SK-N-SH (cell line): Measurements from ENCODE around the gene CREB5. TPM values are rescaled to one million over a fixed set of nuclear protein-coding genes. Genes with fewer than 3 reads are reported as not detected.
A peak's percentile ranks its signal among the peaks of the same experiment; 100 is the strongest.

Source experiments
- CTCF ChIA-PET: fragments of 300-600, 350-600 bp; formaldehyde crosslinking; extraction: SDS; loops from one replicate; lab custom pipeline; 2021; lab: Yijun Ruan, JAX
- POLR2A ChIA-PET: fragments of 350-600 bp; sonication (Branson Sonifier 250); formaldehyde crosslinking; extraction: SDS; loops from one replicate; lab custom pipeline; 2020; ENCODE audit warnings: antibody characterized with exemption, inconsistent platforms; lab: Yijun Ruan, JAX
- DNase-seq: peaks from one replicate; pipeline ENCODE4 v3.0.0; 2012
- H2AFZ ChIP-seq: fragments of 200-600 bp; sonication (generic); 2 replicates; pipeline ENCODE4 v1.8.1; 2016; ENCODE audit warnings: antibody characterized with exemption, mild to moderate bottlenecking, low read depth
- H3F3A ChIP-seq: fragments of 200-600 bp; sonication (generic); replicated peaks from 2 replicates; pipeline ENCODE3; 2016; ENCODE audit warnings: antibody characterized with exemption, mild to moderate bottlenecking; ENCODE audit not compliant: insufficient read depth
- H3K27ac ChIP-seq, 2 experiments: fragments of 200-500 bp in 1 of 2; fragments of 200-600 bp in 1 of 2; sonication (Bioruptor generic) in 1 of 2; sonication (generic), shearing (Covaris generic) in 1 of 2; 2 replicates each; pipeline versions ENCODE4 v1.5.1 to v1.6.1; 2014 to 2016; ENCODE audit warnings: low read depth in 2 of 2, inconsistent platforms in 1 of 2, low read length in 1 of 2, mild to moderate bottlenecking in 1 of 2, mixed read lengths in 1 of 2
- H3K27me3 ChIP-seq: fragments of 200-600 bp; sonication (generic), shearing (Covaris generic); 2 replicates; pipeline ENCODE4 v1.6.1; 2016; ENCODE audit warnings: mixed run types; ENCODE audit not compliant: insufficient read depth
- H3K36me3 ChIP-seq, 2 experiments: fragments of 200-500 bp in 1 of 2; fragments of 200-600 bp in 1 of 2; sonication (Bioruptor generic) in 1 of 2; sonication (generic) in 1 of 2; replicated peaks in 1 of 2; 2 replicates each; pipeline versions ENCODE3 to v1.5.1; 2014 to 2016; ENCODE audit warnings: low read length in 1 of 2, mild to moderate bottlenecking in 1 of 2; ENCODE audit not compliant: insufficient read depth in 2 of 2, control insufficient read depth in 1 of 2
- H3K4me1 ChIP-seq, 2 experiments: fragments of 200-500 bp in 1 of 2; fragments of 200-600 bp in 1 of 2; sonication (Bioruptor generic) in 1 of 2; sonication (generic), shearing (Covaris generic) in 1 of 2; 2 replicates each; pipeline versions ENCODE4 v1.5.1 to v1.6.1; 2014 to 2016; ENCODE audit warnings: low read depth in 1 of 2, low read length in 1 of 2, mixed run types in 1 of 2; ENCODE audit not compliant: insufficient read depth in 2 of 2, control insufficient read depth in 1 of 2
- H3K4me2 ChIP-seq: fragments of 200-600 bp; sonication (generic), shearing (Covaris generic); 2 replicates; pipeline ENCODE4 v1.6.1; 2017; ENCODE audit warnings: mixed run types
- H3K4me3 ChIP-seq, 2 experiments: fragments of 200-500 bp in 1 of 2; fragments of 200-600 bp in 1 of 2; sonication (Bioruptor generic) in 1 of 2; sonication (generic), shearing (Covaris generic) in 1 of 2; 2 replicates each; pipeline versions ENCODE4 v1.5.1 to v1.8.1; 2014 to 2016; ENCODE audit warnings: low read depth in 2 of 2, inconsistent platforms in 1 of 2, low read length in 1 of 2, mild to moderate bottlenecking in 1 of 2, mixed read lengths in 1 of 2, moderate library complexity in 1 of 2
- H3K79me2 ChIP-seq: fragments of 200-600 bp; sonication (generic); 2 replicates; pipeline ENCODE4 v1.8.1; 2017; ENCODE audit warnings: mild to moderate bottlenecking; ENCODE audit not compliant: insufficient read depth
- H3K9ac ChIP-seq: fragments of 200-600 bp; sonication (generic); 2 replicates; pipeline ENCODE4 v1.6.1; 2017; ENCODE audit warnings: mixed run types
- H3K9me2 ChIP-seq: fragments of 200-600 bp; sonication (generic); 2 replicates; pipeline ENCODE4 v1.6.1; 2017; ENCODE audit warnings: mixed run types
- H3K9me3 ChIP-seq: fragments of 200-600 bp; sonication (generic); 2 replicates; pipeline ENCODE4 v1.6.1; 2017; ENCODE audit warnings: mixed run types, mild to moderate bottlenecking, moderate library complexity
- H4K20me1 ChIP-seq: fragments of 200-600 bp; sonication (generic); 2 replicates; pipeline ENCODE4 v1.6.1; 2017; ENCODE audit warnings: mild to moderate bottlenecking, mixed run types; ENCODE audit not compliant: insufficient read depth
- EP300 ChIP-seq, 2 experiments: IDR thresholded peaks; 2 replicates each; pipeline versions ENCODE4 v1.4.0 to v1.6.1; 2012; ENCODE audit warnings: borderline replicate concordance in 1 of 2, low read depth in 1 of 2, low read length in 1 of 2
- FOXM1 ChIP-seq: IDR thresholded peaks from 2 replicates; pipeline ENCODE4 v1.4.0; 2012; ENCODE audit warnings: low read depth, mild to moderate bottlenecking
- GATA2 ChIP-seq: sonication (generic); formaldehyde crosslinking; IDR thresholded peaks from 2 replicates; pipeline ENCODE4 v1.5.0; 2020; ENCODE audit warnings: mild to moderate bottlenecking, missing genetic modification reagents
- MAX ChIP-seq: IDR thresholded peaks from 2 replicates; pipeline ENCODE4 v1.4.0; 2012; ENCODE audit warnings: low read depth
- MEF2A ChIP-seq: IDR thresholded peaks from 2 replicates; pipeline ENCODE4 v1.4.0; 2012; ENCODE audit warnings: low read depth, borderline replicate concordance
- MXI1 ChIP-seq: IDR thresholded peaks from 2 replicates; pipeline ENCODE4 v1.6.1; 2012; ENCODE audit warnings: mild to moderate bottlenecking, low read depth, low read length, improper control_type of control experiment
- NRF1 ChIP-seq: IDR thresholded peaks from 2 replicates; pipeline ENCODE4 v1.6.1; 2012; ENCODE audit warnings: low read depth, mild to moderate bottlenecking, low read length
- RCOR1 ChIP-seq: fragments of 150-350 bp; IDR thresholded peaks from 2 replicates; pipeline ENCODE4 v1.6.1; 2017; ENCODE audit warnings: antibody characterized with exemption, low read length
- RXRA ChIP-seq: IDR thresholded peaks from 2 replicates; pipeline ENCODE4 v1.4.0; 2012; ENCODE audit warnings: low read depth, mild to moderate bottlenecking, borderline replicate concordance
- SMC3 ChIP-seq: IDR thresholded peaks from 2 replicates; pipeline ENCODE4 v1.6.1; 2012; ENCODE audit warnings: low read depth, low read length, improper control_type of control experiment
- TAF1 ChIP-seq: IDR thresholded peaks from 2 replicates; pipeline ENCODE4 v1.6.1; 2012; ENCODE audit warnings: low read depth, mild to moderate bottlenecking, low read length, moderate library complexity, borderline replicate concordance
- TCF12 ChIP-seq: IDR thresholded peaks from 2 replicates; pipeline ENCODE4 v1.4.0; 2012
- TEAD4 ChIP-seq: IDR thresholded peaks from 2 replicates; pipeline ENCODE4 v1.4.0; 2012; ENCODE audit warnings: mild to moderate bottlenecking, borderline replicate concordance; ENCODE audit not compliant: insufficient read depth
- USF1 ChIP-seq: IDR thresholded peaks from 2 replicates; pipeline ENCODE4 v1.4.0; 2012; ENCODE audit warnings: low read depth, borderline replicate concordance
- ZBTB33 ChIP-seq: IDR thresholded peaks from 2 replicates; pipeline ENCODE4 v1.4.0; 2012; ENCODE audit warnings: low read depth, borderline replicate concordance
- WGBS: methylation state at CpG from one replicate; pipeline ENCODE4 v1.1.6; 2017; ENCODE audit warnings: low lambda C conversion rate; 5-methylcytosine and 5-hydroxymethylcytosine counted together
- polyA plus RNA-seq, 3 experiments: library from polyadenylated mRNA; depleted of rRNA; stranded (reverse); fragments of >200 nt; gene quantifications; 2 replicates each; pipeline ENCODE4 v1.2.3, GENCODE V29; 2012

The CREB5 gene
- polyA plus RNA-seq, 1 of the 3 experiments (the other 2 are of a cell fraction): 19.3 TPM

GRCh38 chr7:28586736-28587135 is 174.4 kb downstream of the CREB5 start:
- no peak overlapping the region for H3K4me3 ChIP-seq
- no peaks in the 10 kb centered on the region for H3K9me3 ChIP-seq
- TF ChIP-seq NRF1 (no peak), TEAD4 (no peak), MAX (no peak), EP300 (IDR thresholded peaks at IDR 0.05; ENCODE audit: borderline replicate concordance in 1 of 2, low read depth in 1 of 2, low read length in 1 of 2) (peak in 1 of 2 experiments; percentile 54; a peak in 2 of 4 replicates), GATA2 (peak; percentile 62)
- no peaks in the 10 kb centered on the region for H4K20me1 ChIP-seq
- H3K4me2 ChIP-seq: no peak overlapping the region
- no peaks in the 10 kb centered on the region for H3K9me2 ChIP-seq
- no peaks in the 10 kb centered on the region for H3K79me2 ChIP-seq
- H3K27ac ChIP-seq: no peak overlapping the region
- H3K4me1 ChIP-seq: peaks cover 0 to 22% of the 10 kb centered on the region in 2 experiments; a peak in 2 of 4 replicates
- no peaks in the 10 kb centered on the region for H3F3A ChIP-seq
- no peak overlapping the region for H3K9ac ChIP-seq
- H3K36me3 ChIP-seq: no peaks in the 10 kb centered on the region
- peak; percentile 27 for DNase-seq
- peaks cover 8% of the 10 kb centered on the region; the same call in 1 of the 2 replicates for H3K27me3 ChIP-seq
- H2AFZ ChIP-seq: no peak overlapping the region
- POLR2A ChIA-PET: no interaction called here
- 26% methylated on average over 4 of the region's 4 CpGs for WGBS
- CTCF ChIA-PET: no interaction called here

- H3K9me3 ChIP-seq: no peaks in the 10 kb centered on the region
- no peaks in the 10 kb centered on the region for H4K20me1 ChIP-seq
- H3K36me3 ChIP-seq: no peaks in the 10 kb centered on the region
- TF ChIP-seq RCOR1: no peak
- no peak for TF ChIP-seq MXI1
- TF ChIP-seq RXRA: no peak
- no peak for TF ChIP-seq USF1
- no peak for TF ChIP-seq EP300 (IDR thresholded peaks at IDR 0.05; ENCODE audit: borderline replicate concordance in 1 of 2, low read depth in 1 of 2, low read length in 1 of 2)
- no peak overlapping the region for H3K4me2 ChIP-seq
- no peaks in the 10 kb centered on the region for H3K79me2 ChIP-seq
- DNase-seq: no peak
- no peak overlapping the region for H3K27ac ChIP-seq
- H3K4me3 ChIP-seq: no peak overlapping the region
- H2AFZ ChIP-seq: no peak overlapping the region
- H3F3A ChIP-seq: no peaks in the 10 kb centered on the region
- WGBS: 52% methylated on average over 3 of the region's 3 CpGs
- peaks cover 0 to 24% of the 10 kb centered on the region in 2 experiments; a peak in 2 of 4 replicates for H3K4me1 ChIP-seq
- POLR2A ChIA-PET: no interaction called here
- CTCF ChIA-PET: interaction anchor here (0.8 to 1.1 kb wide), 2 partner anchors 13 to 226 kb away, joined by 3 read pairs; no protein-coding TSS in a partner anchor
- no peak overlapping the region for H3K9ac ChIP-seq
- peaks cover 8% of the 10 kb centered on the region; the same call in 1 of the 2 replicates for H3K27me3 ChIP-seq
- no peaks in the 10 kb centered on the region for H3K9me2 ChIP-seq
These were observed 174.9 kb downstream of the CREB5 start for GRCh38 chr7:28587211-28587610.

GRCh38 chr7:28588602-28589001 is 176.3 kb downstream of the CREB5 start:
- POLR2A ChIA-PET: interaction anchor here (0.7 kb wide), 1 partner anchor 137 kb away, joined by 3 read pairs; no protein-coding TSS in a partner anchor
- Histone ChIP-seq H3K9me3 (no peaks in the 10 kb centered on the region), H3K27ac (no peak overlapping the region), H3K9ac (no peak overlapping the region), H3K4me3 (no peak overlapping the region), H4K20me1 (no peaks in the 10 kb centered on the region), H3K79me2 (no peaks in the 10 kb centered on the region), H3F3A (no peaks in the 10 kb centered on the region), H3K4me2 (no peak overlapping the region), H3K27me3 (peaks cover 8% of the 10 kb centered on the region; the same call in 1 of the 2 replicates), H3K4me1 (peaks cover 0 to 31% of the 10 kb centered on the region in 2 experiments; a peak in 2 of 4 replicates), H3K36me3 (no peaks in the 10 kb centered on the region), H3K9me2 (no peaks in the 10 kb centered on the region), H2AFZ (no peak overlapping the region)
- CTCF ChIA-PET: interaction anchor here (1.2 to 1.3 kb wide), 2 partner anchors 12 to 368 kb away, joined by 3 to 5 read pairs; no protein-coding TSS in a partner anchor
- TF ChIP-seq MXI1 (no peak), TAF1 (no peak), RXRA (no peak), SMC3 (no peak), MEF2A (no peak), EP300 (IDR thresholded peaks at IDR 0.05; ENCODE audit: borderline replicate concordance in 1 of 2, low read depth in 1 of 2, low read length in 1 of 2) (no peak), FOXM1 (no peak), ZBTB33 (no peak), TCF12 (no peak)
- no peak for DNase-seq
- 60% methylated on average over 5 of the region's 5 CpGs for WGBS
